RWPE1 (cell line): Measurements from ENCODE around the gene MAP7D2.

Experiments used
- CTCF ChIA-PET: fragments of 350-600 bp; sonication (Branson Sonifier 250); formaldehyde crosslinking; extraction: SDS; loops from one replicate; lab custom pipeline; 2021; lab: Yijun Ruan, JAX
- POLR2A ChIA-PET: fragments of 400-600 bp; formaldehyde crosslinking; extraction: SDS; loops from one replicate; lab custom pipeline; 2020; ENCODE audit warnings: antibody characterized with exemption; ENCODE audit not compliant: low non-redundant PET; lab: Yijun Ruan, JAX
- DNase-seq: peaks from one replicate; pipeline ENCODE4 v3.0.0; 2012; ENCODE audit warnings: low spot score
- H3K27ac ChIP-seq: fragments of 450-650 bp; 2 replicates; pipeline ENCODE4 v1.5.1; 2017
- CTCF ChIP-seq: fragments of 450-650 bp; conservative IDR thresholded peaks from 2 replicates; pipeline ENCODE4 v1.5.1; 2017; ENCODE audit warnings: low read depth, mild to moderate bottlenecking

Gene MAP7D2

GRCh38 chrX:20118065-20118824 lies 1.5 kb upstream of the MAP7D2 start:
- DNase-seq, result no peak
- H3K27ac ChIP-seq, result no peak overlapping the region
- TF ChIP-seq CTCF, result no peak
- POLR2A ChIA-PET, result no interaction called here
- CTCF ChIA-PET, result interaction anchor here (0.6 to 0.7 kb wide), 2 partner anchors 150 to 214 kb away, joined by 3 read pairs; no protein-coding TSS in a partner anchor

- POLR2A ChIA-PET, result no interaction called here
- no peak for DNase-seq
- no peak overlapping the region for H3K27ac ChIP-seq
- CTCF ChIA-PET, result interaction anchor here (0.6 kb wide), 1 partner anchor 24 kb away, joined by 6 read pairs; no protein-coding TSS in a partner anchor
- no peak for TF ChIP-seq CTCF
Measured at GRCh38 chrX:20116087-20116576, 575 bp downstream of the MAP7D2 start.

GRCh38 chrX:20112022-20112774 lies 4.5 kb downstream of the MAP7D2 start:
- TF ChIP-seq CTCF, result no peak
- no peak overlapping the region for H3K27ac ChIP-seq
- CTCF ChIA-PET, result no interaction called here
- POLR2A ChIA-PET, result no interaction called here
- DNase-seq, result no peak

GRCh38 chrX:20111271-20111670 lies 5.4 kb downstream of the MAP7D2 start:
- ChIA-PET POLR2A (no interaction called here), CTCF (no interaction called here)
- no peak for TF ChIP-seq CTCF
- DNase-seq, result no peak
- H3K27ac ChIP-seq, result no peak overlapping the region

- ChIA-PET CTCF (no interaction called here), POLR2A (no interaction called here)
- TF ChIP-seq CTCF, result no peak
- DNase-seq, result no peak
- no peak overlapping the region for H3K27ac ChIP-seq
Measured at GRCh38 chrX:20101934-20102581, 14.6 kb downstream of the MAP7D2 start.

- ChIA-PET CTCF (no interaction called here), POLR2A (interaction anchor here (0.7 kb wide), 1 partner anchor 109 kb away, joined by 5 read pairs; no protein-coding TSS in a partner anchor)
- DNase-seq, result peak; percentile 17
- no peak for TF ChIP-seq CTCF
- peak overlapping the region; percentile 70 for H3K27ac ChIP-seq
Measured at GRCh38 chrX:20091499-20091898, 25.2 kb downstream of the MAP7D2 start.
